Epithelial cell of prostate (primary cell): ENCODE data around the gene ARHGEF4.

Source experiments
- DNase-seq: peaks from one replicate; pipeline ENCODE4 v3.0.0-alpha.2; 2011; ENCODE audit warnings: low read depth, low spot score
- H3K27ac ChIP-seq: fragments of 450-650 bp; 2 replicates; pipeline ENCODE4 v1.5.1; 2017; ENCODE audit warnings: mild to moderate bottlenecking

Gene ARHGEF4

GRCh38 chr2:131031431-131031841, 194.7 kb downstream of the ARHGEF4 start:
- no peak for DNase-seq

DNA sequence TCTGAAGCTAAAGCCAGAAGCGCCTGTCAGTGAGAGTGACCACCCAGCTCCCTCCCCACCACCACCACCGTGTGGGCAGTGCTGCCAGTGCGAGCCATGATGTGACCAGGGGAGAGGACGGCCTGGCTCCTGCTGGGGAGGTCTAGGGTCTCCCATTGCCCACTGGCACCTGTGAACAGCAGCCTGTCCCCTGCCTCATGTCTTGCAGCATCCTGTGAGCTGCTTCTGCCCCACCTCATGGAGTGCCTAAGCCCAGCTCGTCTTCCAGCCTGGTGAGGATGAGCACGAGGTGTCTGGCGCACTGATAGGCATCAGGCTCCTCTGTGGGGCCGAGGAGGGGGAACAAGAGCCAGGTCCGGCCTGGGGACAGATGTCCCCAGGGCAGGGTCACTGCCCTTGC, 195.2 kb downstream of the ARHGEF4 start:
- DNase-seq: no peak
- no peak overlapping the region for H3K27ac ChIP-seq

More at GRCh38 chr2:131031431-131031841, 194.7 kb downstream of the ARHGEF4 start:
- no peak overlapping the region for H3K27ac ChIP-seq

- no peak for DNase-seq
- H3K27ac ChIP-seq: no peak overlapping the region
Observed at GRCh38 chr2:131032393-131032836, 195.7 kb downstream of the ARHGEF4 start.

- DNase-seq: no peak
- H3K27ac ChIP-seq: no peak overlapping the region
Observed at GRCh38 chr2:131033786-131034121, 197.0 kb downstream of the ARHGEF4 start.

DNA sequence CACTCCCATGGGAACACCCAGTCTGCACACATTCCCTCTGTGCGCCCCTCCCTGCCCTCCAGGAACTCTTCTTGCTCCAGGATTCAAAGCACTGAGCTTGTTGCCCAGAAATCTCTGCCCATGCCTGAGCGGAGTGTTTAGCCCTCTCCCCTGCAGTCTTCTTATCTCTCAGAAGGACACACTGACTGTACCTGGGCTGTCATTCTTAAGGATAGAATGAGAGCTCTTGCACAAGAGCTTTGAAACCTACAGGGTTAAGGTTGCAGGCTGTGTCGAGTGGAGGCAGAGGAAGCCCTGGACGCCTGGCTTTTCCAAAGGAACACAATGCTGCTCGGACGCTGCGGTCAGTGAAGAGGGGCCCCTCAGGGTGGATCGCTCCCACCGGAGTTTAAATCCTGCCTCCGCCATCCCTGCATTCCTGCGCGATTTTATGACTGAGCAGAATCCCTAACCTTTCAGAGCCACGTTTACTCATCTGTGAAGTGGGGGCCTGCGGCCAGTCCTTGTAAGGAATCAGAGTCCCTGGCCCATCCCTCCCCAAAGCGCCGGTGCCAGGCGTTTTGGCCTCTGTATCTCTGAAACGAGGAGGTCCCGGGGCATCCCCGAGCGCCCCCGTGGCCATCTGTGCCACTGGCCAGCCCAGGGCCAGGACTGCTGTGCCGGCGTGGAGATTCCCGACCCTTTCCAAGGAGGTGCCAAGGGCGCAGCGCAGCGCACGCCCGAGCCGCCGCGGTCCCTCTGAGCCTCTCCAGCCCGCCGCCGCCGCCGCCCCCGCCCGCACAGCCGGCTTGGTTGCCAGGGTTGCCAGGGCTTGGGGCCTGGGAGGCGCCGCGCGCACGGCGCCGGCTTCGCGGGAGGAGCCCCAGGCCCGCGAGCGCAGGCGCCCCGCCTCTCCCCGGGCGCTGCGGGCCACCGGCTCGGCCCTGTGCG, 197.7 kb downstream of the ARHGEF4 start:
- DNase-seq: no peak
- no peak overlapping the region for H3K27ac ChIP-seq

DNA sequence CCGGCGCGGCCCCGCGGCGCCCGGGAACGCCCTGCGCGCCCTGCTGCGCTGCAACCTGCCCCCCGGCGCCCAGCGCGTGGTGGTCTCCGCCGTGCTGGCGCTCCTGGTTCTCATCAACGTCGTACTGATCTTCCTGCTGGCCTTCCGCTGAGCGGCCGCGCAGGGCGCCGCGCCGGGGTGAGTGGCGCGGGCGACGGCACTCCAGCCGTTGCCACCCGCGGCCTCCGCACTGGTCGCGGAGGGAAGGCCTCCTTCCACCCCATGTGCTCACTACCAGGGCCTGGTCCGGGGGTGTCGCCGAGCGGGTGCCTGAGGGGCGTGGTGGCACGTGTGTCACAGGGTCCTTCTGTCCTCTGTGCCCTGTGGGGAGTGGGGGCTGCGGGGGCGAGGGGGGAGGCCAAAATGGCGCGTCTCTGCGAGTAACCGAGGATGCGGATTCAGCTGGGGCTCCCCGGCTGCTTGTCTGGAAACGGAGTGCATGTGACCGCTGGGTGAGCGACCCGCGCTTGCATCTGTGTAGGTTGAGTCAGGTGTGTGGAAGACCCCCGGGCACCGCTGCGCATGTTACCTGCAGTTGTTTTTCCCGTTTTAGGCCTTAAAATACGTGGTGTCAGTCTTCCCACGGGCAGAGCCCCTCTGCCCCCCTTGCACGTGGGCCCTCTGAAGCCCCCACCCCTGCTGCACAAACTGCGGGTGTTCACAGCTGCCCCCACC, 198.6 kb downstream of the ARHGEF4 start:
- no peak for DNase-seq
- H3K27ac ChIP-seq: no peak overlapping the region

DNA sequence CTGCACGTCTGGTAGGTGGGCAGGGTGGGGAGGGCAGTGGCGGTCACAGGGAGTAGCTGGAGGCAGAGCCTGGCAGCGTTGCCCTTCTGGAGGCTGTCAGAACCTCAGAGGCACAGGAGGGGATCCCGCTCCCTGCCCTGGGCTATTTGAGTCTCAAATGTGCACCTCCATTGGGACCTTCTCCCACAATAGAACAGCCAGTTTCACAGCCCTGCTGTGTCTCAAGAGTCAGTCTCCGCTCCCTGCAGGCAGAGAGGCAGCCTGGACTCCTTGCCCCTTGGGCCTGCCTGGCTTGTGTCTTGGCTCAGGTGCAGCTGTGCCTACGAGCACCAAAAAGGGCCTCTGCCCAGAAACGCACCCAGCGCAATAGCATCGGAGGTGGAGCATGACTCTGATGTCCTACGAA, 199.1 kb downstream of the ARHGEF4 start:
- H3K27ac ChIP-seq: no peak overlapping the region
- no peak for DNase-seq

DNA sequence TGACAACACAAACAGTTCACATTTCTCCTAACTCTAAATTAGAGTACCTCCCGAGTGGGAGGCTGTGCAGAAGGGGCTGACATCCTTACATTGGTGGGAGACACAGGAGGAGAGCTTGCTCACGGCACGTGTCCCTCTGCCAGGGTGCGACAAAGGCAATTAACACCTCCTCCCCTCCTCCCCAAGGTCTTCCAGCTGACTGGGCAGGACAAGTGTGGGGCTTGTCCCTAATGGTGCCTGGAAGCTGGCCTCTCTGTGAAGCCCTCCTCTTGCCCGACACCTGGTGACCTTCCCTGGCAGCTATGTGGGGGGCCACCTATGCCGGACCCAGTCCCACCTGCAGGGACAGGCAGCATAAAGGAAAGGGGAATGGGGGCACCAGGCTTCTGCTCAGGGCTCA, 199.6 kb downstream of the ARHGEF4 start:
- no peak for DNase-seq

DNA sequence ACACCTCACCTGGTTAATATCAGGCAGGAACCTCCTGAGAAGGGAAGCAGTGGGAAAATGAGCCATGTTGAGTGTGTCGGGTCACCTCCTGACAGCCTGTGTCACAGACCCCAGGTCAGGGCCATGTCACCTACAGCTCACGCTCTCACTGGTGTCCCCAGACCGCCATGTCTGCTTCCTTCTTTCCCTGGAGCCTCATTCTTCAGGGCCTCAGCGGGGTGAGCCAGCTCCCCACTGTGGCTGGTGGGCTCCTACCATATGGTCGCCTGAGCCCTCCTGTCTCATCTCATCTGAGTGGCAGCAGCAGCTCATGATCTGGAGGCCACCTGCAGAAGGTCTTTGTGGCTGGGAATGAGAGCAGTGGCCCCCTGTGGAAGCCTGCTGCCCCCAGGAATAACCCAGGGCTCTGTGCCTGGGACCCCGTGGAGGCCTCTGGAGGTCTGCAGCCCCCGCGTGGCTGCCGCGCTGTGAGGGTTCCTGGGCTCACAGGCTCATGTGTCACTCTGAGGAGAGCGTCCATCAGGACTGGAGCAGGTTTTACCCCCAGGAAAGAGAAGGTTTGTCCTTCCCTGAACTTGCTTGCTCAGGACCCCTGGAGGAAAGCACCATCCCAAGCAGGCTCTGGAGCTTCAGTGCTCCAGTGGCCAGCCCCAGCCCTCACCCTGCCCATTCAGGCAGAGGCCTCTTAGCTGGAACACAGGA, 200.1 kb downstream of the ARHGEF4 start:
- no peak for DNase-seq

More for the DNA sequence above, 199.6 kb downstream of the ARHGEF4 start:
- H3K27ac ChIP-seq: no peak overlapping the region

DNA sequence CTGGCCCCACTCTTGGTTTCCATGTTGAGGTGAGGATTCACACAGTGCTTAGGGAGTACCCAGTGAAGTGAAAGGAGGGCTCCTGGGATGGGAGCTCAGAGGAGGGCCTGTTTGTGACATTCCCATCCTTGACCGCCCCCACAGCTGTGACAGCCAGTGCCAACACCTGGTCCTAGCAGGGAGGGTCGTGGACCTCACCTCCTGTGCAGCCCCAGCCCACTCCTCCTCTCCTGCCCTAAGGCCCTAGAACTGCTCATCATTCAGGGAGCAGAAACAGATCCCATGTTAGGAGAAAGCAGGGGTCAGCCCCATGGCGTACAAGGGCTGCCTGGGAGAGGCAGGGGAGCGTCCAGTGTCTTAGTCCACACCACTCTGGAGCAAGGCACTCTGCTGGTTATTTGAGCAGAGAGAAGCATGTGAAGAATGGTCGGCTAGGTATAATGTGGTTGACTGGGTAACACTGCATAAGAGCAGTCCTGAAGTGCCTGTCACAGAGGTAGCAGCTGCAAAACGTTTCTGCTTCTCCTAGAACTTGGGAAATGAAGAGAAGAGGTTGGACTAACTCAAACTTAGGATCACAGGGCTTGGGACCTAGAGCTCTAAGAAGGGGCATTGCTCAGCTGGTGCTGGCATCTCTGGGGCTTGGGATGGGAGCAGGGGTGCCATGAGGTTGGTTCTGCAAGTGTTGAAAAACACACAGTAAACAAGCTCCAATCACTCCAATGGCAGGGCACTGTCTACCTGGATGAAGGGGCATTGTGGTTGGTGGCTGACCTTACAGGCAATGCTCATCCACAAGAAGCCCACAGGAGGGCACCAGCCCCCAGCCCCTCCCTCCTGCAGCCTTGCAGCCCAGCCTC, 200.9 kb downstream of the ARHGEF4 start:
- DNase-seq: no peak

More for the DNA sequence above, 200.1 kb downstream of the ARHGEF4 start:
- H3K27ac ChIP-seq: no peak overlapping the region

GRCh38 chr2:131038258-131039100, 201.8 kb downstream of the ARHGEF4 start:
- H3K27ac ChIP-seq: no peak overlapping the region
- no peak for DNase-seq

More for the DNA sequence above, 200.9 kb downstream of the ARHGEF4 start:
- H3K27ac ChIP-seq: no peak overlapping the region

DNA sequence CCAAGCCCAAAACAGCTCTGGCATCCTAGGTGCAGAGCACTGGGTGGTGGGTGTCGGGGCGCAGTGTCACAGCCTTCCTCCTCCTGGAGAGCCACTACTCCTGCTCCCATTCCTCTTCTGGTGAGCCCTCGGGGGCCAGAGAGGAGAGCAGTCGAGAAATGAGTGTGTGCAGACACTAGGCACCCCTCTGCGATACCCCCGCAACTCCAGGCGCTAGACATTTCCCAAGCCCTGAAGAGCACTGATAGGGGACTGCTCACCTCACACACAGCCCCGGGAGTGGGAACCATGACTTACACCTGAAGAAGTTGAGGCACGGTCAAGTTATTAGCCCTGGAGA, 202.4 kb downstream of the ARHGEF4 start:
- no peak for DNase-seq
- no peak overlapping the region for H3K27ac ChIP-seq

DNA sequence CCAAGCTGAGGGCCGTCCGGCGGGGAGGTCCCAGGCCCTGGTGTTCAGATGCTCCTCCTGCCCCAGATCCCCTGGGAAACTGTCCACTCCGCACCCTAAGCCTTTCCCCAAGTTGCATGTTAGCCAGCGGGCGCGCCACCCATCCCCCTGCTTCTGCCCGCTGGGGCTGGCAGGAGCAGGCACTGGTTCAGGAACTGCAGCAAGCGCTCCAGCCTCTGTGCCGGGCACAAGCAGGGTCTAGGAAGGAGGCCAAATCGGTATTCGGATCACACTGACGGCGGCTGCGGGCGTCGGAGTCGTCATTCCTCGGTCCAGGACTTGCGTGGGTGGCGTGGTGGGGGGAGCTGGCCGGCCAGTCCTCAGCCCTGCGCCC, 202.8 kb downstream of the ARHGEF4 start:
- H3K27ac ChIP-seq: no peak overlapping the region
- no peak for DNase-seq

DNA sequence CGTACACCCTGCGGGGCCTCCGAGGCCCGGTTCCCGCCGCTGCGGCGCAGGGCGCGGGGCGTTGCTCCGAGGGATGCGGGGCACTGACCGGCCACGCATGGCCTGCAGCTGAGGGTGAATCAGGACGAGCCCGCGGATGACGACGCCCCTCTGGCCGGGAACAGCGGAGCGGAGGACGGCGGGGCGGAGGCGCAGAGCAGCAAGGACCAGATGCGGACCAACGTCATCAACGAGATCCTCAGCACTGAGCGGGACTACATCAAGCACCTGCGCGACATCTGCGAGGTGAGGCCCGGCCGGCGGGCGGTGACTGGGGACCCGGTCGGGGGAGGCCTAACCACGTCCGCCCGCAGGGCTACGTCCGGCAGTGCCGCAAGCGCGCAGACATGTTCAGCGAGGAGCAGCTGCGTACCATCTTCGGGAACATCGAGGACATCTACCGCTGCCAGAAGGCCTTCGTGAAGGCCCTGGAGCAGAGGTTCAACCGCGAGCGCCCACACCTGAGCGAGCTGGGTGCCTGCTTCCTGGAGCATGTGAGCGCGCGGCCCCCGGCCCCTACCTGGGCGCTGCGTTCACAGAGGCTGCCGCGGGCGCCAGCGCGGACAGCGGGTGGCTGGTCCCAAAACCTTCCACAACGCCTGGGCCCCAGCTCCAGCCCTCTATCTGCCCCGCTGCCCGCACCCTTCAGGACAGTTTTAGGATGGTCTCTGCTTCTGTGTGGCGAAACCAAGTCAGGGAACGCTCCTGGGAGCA, 203.4 kb downstream of the ARHGEF4 start:
- H3K27ac ChIP-seq: no peak overlapping the region
- DNase-seq: no peak

- no peak for DNase-seq
- H3K27ac ChIP-seq: no peak overlapping the region
Observed at GRCh38 chr2:131040661-131041401, 204.1 kb downstream of the ARHGEF4 start.

DNA sequence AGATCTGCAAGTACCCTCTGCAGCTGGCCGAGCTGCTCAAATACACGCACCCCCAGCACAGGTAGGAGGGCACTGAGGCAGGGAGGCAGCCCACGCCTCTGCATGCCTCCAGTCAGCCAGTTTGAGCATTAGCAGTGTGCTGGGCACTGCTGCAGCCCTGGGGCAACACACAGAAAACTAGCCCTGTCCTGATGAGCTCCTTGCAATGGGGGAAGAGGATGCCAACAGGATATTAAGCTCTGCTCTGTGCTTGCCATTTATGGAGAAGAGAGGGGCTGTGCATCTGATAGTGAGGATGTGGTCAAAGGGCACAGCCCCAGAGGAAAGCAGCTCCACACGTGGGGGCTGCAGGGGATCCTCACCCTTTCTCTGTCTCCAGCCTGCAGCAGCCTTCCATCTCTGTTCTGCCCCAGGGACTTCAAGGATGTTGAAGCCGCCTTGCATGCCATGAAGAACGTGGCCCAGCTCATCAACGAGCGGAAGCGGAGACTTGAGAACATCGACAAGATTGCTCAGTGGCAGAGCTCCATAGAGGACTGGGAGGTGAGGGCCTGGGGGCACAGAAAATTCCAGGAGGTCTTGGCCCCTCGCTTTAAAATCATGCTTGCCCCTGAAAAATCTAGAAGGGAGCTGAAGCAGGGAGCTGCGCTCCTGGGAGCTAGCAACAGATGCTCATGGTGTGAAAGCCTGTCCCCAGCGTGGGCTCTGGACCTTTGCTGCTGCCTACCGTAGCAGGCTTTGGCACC, 204.9 kb downstream of the ARHGEF4 start:
- H3K27ac ChIP-seq: no peak overlapping the region

GRCh38 chr2:131042148-131042775, 205.5 kb downstream of the ARHGEF4 start:
- no peak overlapping the region for H3K27ac ChIP-seq
- no peak for DNase-seq

More for the DNA sequence above, 204.9 kb downstream of the ARHGEF4 start:
- no peak for DNase-seq
